AG10803 (cell line): Measurements from ENCODE around the gene SIRPA.

ENCODE experiments used
- DNase-seq: peaks from one replicate; pipeline ENCODE4 v3.0.0; 2010; ENCODE audit warnings: low read depth
- H3K4me3 ChIP-seq: 2 replicates; pipeline ENCODE4 v1.5.1; 2011; ENCODE audit warnings: mild to moderate bottlenecking, low read length, control low read depth
- TF ChIP-seq, protein P1 (sequence below): conservative IDR thresholded peaks from 2 replicates; pipeline ENCODE4 v1.5.1; 2011; ENCODE audit warnings: mild to moderate bottlenecking, low read length, control low read depth, inconsistent platforms

SIRPA gene

GRCh38 chr20:1979106-1979778 is 84.0 kb downstream of the SIRPA start:
- no peak overlapping the region for H3K4me3 ChIP-seq
- no peak for DNase-seq
- TF ChIP-seq, protein P1, sequence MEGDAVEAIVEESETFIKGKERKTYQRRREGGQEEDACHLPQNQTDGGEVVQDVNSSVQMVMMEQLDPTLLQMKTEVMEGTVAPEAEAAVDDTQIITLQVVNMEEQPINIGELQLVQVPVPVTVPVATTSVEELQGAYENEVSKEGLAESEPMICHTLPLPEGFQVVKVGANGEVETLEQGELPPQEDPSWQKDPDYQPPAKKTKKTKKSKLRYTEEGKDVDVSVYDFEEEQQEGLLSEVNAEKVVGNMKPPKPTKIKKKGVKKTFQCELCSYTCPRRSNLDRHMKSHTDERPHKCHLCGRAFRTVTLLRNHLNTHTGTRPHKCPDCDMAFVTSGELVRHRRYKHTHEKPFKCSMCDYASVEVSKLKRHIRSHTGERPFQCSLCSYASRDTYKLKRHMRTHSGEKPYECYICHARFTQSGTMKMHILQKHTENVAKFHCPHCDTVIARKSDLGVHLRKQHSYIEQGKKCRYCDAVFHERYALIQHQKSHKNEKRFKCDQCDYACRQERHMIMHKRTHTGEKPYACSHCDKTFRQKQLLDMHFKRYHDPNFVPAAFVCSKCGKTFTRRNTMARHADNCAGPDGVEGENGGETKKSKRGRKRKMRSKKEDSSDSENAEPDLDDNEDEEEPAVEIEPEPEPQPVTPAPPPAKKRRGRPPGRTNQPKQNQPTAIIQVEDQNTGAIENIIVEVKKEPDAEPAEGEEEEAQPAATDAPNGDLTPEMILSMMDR = no peak

GRCh38 chr20:1982686-1983085 is 87.5 kb downstream of the SIRPA start:
- TF ChIP-seq, protein P1 = no peak
- no peak overlapping the region for H3K4me3 ChIP-seq
- DNase-seq = no peak

DNA sequence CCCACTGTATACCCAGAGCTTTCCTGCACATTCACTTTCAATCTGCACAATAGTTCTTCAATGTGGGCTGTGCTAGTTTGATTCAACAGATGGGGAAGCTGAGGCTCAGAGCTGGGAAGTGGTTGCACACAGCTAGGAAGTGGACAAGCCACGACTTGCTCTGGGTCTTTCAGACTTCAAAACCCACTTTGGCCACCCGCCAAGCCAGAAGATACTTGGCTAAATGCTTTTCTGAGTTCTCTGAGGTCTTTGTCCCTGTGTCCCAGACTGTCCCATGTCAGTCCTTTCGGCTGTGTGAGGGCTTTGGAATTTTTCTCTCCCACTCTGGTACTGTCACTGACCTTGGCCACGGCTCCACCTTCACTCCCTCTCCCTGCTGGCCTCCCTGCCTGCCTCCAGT is 88.1 kb downstream of the SIRPA start:
- TF ChIP-seq, protein P1 = no peak
- H3K4me3 ChIP-seq = no peak overlapping the region
- DNase-seq = no peak

GRCh38 chr20:1987826-1988225 is 92.6 kb downstream of the SIRPA start:
- peak; percentile 41 for DNase-seq
- no peak overlapping the region for H3K4me3 ChIP-seq
- TF ChIP-seq, protein P1 = no peak
